Glomerular visceral epithelial cell (primary cell): ENCODE data around the gene PSMB2.
A peak's percentile ranks its signal among the peaks of the same experiment; 100 is the strongest.

Source experiments
- DNase-seq: peaks from one replicate; pipeline ENCODE4 v3.0.0-alpha.2; 2016; ENCODE audit errors: extremely low spot score

PSMB2 gene

GRCh38 chr1:35642471-35642955 lies 1.2 kb upstream of the PSMB2 start:
- no peak for DNase-seq

- no peak for DNase-seq
Measured at GRCh38 chr1:35640380-35641232, 720 bp downstream of the PSMB2 start.

DNA sequence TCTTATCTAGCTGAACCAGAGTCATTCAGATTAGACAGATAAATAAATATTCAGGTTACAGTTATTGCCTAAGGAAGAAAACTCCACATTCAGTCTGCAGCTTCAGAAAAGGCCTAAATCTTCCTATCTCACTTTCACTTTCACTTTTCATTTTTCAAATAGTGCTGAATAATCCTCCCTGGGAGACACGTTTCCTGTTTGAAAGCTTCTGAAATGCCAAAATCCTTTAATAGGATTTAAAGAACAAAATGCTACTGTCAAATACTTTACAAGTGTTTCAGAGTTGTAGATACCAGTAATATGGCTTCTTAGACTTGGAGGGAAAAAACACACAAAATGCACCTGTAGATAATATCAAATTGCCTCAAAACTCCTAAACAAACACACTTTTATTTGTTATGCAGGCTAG lies 3.9 kb downstream of the PSMB2 start:
- DNase-seq = peak; percentile 30

GRCh38 chr1:35633547-35633946 lies 7.8 kb downstream of the PSMB2 start:
- no peak for DNase-seq

DNA sequence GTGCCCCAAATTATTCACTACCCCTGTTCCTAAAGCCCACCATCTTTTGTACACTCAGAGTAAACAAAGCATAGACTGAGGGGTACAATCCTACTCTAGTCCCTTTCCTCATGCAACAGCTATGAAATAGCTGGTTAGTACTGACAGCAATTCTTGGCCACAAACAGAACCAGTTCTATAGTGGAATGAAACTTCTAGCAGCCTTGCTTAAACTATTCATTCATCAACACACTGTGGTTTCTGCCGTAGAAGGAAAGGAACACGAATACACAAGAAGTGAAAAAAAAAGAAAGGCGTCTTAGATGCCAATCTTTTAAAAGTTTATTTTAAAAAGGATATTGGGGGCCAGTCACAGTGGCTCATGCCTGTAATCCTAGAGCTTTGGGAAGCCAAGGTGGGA lies 9.9 kb downstream of the PSMB2 start:
- DNase-seq = no peak

DNA sequence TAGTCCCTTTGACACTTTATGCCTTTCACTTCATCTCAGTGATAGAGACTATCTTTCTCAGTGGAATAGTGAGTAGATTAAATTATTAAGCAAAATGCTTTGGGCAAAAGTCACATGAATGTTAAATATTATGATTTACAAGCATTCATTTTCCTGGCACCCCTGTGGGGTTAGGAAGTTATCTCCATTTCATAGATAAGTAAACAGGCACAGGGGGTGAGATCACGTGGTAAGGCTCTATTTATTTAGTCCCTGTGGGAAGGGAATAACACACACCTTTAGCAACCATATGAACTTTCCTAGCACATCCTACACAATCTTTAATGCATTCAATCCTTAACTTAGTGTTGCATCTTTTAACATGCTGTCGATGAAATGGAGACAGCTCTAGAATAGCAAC lies 12.3 kb downstream of the PSMB2 start:
- DNase-seq = no peak

GRCh38 chr1:35623832-35624231 lies 17.5 kb downstream of the PSMB2 start:
- DNase-seq = no peak

- no peak for DNase-seq
Measured at GRCh38 chr1:35622510-35623178, 18.7 kb downstream of the PSMB2 start.

DNA sequence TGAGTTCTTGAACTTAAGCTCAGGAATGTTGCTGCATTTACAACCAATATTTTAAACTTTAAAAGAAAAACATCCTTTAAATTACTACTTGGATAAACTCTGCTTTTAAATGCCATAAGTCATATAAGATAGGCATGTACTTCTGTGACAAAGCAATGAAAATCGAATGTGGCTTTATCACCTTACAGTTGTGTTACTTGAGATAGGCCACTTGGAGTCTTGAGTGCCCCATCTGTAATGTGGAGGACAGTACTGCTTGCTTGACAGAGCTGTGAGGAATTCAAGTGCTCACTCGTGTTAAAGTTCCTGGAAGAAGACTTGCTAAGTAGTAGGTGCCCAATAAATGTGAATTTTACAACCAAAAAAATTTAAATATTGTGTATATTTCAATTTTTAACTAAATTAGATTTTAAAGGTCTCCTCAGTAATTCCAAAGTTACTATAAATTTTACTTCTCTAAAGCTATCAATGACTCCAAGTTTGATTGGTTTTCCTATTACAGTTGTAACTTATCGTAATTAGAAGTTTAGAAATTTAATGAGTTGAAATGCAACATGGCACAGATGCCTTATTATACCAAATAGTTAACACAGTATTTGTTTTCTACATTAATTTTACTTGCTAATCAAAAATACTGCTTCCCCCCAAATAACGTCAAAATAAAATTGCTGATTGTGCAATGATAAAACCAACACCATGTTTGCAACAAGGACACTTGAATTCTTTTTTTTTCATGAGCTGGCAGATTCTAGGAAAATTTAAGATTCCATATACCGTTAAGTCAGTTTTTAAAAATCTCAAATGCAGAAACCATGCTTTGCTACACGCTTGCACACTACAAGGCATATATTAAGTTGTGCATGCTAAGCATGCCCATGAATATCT lies 21.8 kb downstream of the PSMB2 start:
- DNase-seq = no peak

- DNase-seq = no peak
Measured at GRCh38 chr1:35615440-35615839, 25.9 kb downstream of the PSMB2 start.

DNA sequence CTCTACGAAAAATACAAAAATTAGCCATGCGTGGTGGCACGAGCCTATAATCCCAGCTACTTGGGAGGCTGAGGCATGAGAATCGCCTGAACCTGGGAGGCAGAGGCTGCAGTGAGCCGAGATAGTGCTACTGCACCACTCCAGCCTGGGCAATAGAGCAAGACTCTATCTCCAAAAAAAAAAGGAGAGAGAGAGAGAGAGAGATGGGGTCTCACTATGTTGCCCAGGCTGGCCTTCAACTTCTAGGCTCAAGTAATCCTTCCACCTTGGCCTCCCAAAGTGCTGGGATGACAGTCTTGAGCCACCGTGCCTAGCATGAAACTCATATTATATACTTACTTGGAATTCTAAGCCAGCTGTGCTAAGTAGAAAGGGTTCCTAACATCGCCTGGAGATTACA lies 29.7 kb downstream of the PSMB2 start:
- no peak for DNase-seq

DNA sequence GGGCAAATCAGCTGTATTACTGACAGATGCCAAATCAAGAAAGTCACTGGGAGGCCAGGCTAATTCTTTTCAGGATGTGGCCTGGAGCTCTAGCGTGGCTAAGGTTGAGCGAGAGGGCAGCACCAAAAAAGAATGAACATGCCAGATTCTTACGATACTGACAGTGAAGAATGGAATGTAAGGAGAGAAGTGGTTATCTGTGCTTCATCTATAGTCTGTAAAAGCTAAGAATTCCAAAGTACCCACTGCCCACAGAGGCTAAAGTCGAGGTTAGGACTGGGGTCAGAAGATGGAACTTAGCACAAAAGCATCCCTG lies 35.5 kb downstream of the PSMB2 start:
- DNase-seq = peak; percentile 27

DNA sequence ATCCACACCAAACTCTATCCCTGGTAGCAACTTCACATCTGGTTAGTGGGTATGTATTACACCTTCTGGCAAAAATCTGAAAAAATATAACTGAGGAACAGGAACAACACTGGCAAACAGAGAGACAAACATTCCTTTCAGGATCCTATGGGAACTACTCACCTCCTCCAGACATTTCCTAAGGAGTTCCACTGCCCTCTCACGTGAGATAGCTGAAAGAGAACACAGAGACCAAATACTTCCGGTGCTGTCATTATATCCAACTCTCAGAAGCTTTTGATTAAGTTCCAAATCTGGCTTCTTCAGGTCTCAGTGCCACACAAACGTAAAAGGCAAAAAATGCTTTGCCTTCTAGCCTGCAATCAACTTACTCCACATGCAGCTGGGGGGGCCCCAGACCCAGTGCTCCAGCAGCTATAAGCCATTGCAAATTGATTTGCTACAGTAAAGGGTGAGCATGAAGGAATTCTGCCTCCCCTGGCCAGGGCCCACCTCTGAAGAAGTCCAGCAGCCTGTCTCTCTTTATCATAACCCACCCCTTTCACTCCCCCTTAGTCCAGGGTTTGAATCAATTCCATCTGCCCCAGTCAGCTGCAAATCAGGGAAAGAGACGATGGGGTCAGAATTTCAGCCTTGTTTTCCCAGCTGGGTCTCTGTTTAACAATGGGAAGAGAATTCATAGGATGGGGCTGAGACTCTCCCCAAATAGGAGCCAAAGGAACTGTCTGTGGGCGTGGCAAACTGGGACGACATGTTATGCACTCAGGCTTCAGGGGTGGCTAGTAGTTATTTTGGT lies 36.1 kb downstream of the PSMB2 start:
- DNase-seq = no peak

DNA sequence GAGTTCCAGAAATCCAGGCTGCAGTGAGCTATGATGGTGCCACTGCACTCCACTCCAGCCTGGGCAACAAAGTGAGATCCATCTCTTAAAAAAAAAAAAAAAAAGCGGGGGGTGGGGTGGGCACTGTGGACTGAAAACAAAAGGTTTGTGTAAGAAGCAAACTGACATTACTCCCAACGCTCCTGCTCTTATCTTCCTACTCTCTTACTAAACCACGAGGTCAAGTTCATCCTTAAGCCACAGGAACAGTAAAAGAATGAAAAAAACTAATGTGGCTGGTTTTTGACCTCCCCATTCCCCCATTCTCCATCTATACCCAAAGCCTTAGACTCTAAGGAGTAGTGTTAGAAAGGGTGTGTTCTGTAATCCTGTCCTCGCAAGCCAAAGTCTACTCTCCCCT lies 37.4 kb downstream of the PSMB2 start:
- DNase-seq = no peak

DNA sequence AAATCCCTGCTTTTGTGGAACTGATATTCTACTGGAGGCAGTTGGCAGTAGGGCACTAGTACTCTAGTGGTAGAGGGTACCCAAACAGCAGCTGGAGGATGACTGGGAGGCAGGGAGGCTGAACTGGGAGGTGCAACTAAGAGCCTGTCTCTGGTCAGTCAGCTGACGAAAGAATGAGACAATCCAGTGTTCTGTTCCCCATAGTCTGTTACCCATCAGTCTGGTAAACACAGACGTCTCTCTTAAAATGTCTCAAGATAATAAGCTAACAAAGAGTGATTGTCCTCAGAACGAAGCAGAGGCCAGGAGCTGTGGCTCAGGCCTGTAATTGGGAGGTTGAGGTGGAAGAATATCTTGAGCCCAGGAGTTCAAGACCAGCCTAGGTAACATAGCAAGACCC lies 37.9 kb downstream of the PSMB2 start:
- no peak for DNase-seq

DNA sequence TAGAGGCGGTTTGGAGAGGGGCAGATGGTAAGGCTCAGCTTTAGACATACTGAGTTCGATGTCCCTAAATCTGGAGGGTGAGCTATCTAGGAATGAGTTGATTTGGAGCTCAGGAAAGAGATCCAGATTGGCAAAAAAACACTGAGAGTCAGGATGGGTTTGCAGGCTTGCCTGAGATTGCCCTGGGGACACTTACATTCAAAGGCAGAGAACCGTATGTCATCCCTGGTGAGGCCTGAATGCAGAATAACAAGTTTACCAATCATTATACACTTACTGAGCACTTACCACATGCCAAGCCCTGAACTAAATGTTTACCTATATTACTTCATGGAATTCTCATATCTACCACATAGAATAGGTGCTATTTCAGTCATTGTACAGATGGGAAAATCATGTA lies 40.7 kb downstream of the PSMB2 start:
- DNase-seq = no peak

GRCh38 chr1:35599411-35599810 lies 41.9 kb downstream of the PSMB2 start:
- no peak for DNase-seq

DNA sequence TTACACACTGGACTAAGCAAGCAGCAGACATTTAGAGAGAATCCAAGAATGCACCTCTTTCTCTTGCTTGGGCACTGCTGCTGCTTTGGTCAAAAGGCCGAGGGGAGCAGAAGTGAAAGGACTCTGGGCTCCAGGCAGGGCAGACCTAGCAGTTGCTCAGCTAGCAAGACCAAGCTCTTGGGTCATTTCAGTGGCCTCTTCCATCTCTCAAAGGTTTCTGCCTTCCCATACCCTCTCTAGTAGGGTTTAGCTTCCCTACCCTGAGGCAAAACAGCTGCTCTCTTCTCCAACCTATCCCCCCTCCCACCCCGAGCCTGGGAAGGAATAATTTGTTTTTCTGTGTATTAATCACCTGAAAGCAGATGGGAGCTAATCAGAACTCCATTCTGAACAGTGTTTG lies 42.4 kb downstream of the PSMB2 start:
- DNase-seq = no peak

DNA sequence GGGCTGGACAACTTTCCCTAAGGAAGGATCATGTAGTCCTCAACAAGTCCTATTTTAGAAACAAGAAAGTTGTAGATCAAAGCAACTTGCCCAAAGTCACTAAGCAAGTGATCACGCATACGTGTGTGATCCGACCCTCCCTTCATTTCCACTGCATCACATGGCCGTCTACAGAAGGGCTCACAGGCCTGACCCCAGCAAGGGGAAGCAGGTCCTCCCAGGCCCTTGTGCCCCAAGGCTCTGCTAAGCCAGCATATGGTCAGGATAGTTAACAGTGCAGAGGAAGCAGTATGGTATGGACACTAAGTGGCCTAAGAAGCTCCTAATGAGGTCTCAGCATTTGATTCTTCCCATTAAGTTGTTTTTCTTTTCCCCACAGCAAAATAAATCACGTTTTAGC lies 43.5 kb downstream of the PSMB2 start:
- DNase-seq = no peak

DNA sequence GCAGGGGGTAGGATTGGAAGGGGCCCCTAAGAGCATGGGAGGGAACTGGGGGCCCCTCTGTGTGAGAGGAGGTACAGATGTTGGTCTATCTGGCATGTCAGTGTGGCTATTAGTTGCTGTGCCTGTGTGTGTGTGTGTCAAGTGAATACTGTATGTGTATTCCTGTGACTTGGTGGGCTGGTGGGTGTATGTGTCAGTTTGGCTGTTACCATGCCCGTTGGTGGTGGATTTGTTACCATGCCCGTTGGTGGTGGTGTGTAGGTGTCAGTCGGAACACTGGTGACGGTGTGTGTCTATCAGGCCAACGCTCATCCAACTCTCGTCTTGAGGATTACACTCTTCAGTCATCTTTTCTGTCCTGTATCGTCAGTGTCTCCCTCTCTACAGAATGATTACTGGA lies 45.6 kb downstream of the PSMB2 start:
- no peak for DNase-seq

DNA sequence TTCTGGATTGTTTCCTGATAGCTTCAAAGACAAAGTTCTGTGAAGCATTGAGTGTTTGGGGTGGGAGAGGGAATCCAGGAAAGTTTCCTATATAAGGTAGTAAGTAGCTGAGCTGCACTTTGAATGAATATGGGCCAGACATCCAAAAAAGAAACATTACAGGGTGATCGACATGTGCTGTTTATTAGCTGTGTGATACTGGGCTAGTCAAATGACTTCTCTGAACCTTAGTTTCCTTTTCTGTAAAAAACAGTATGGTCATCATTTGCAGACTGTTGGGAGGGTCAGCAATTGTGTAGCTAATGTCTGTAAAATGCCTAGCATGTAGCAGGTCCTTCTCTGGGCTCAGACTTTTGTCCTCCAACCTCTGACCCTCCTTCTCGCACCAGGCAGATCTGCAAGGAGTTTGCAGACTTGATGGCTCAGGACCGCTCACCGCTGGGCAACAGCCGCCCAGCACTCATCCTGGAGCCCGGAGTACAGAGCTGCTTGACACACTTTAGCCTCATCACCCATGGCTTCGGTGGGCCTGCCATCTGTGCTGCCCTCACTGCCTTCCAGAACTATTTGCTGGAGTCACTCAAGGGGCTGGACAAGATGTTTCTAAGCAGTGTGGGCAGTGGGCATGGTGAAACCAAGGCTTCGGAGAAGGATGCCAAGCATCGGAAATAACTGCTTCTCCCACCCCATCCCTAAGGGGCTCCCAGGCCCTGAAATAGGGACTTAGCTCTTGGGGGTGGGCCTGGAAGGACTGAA lies 47.1 kb downstream of the PSMB2 start:
- no peak for DNase-seq
